Tibial artery (tissue), 4 donors: ENCODE results near the gene AMH.

Experiments
- DNase-seq, 2 donors: peaks; one replicate each; pipeline ENCODE4 v3.0.0-alpha.2; 2019
- H3K27ac ChIP-seq, 2 donors: fragments of 200-600 bp; sonication (generic) in 1 of 2; 1 replicate in 1 of 2; 2 replicates in 1 of 2; pipeline ENCODE4 v1.5.1; 2018 to 2019; ENCODE audit warnings: mild to moderate bottlenecking in 1 of 2
- H3K27me3 ChIP-seq, 2 donors: fragments of 200-600 bp; sonication (generic) in 1 of 2; one replicate each; pipeline versions ENCODE4 v1.5.1 to v1.6.0; 2016 to 2019
- H3K36me3 ChIP-seq, 3 donors: fragments of 200-600 bp; sonication (generic) in 2 of 3; one replicate each; pipeline ENCODE4 v1.5.1; 2016 to 2019; ENCODE audit warnings: mild to moderate bottlenecking in 2 of 3
- H3K4me1 ChIP-seq, 4 donors: fragments of 200-600 bp; sonication (generic) in 2 of 4; 1 replicate in 3 of 4; 2 replicates in 1 of 4; pipeline ENCODE4 v1.5.1; 2016 to 2019
- H3K4me3 ChIP-seq, 2 donors: fragments of 200-600 bp; sonication (generic) in 1 of 2; 1 replicate in 1 of 2; 2 replicates in 1 of 2; pipeline ENCODE4 v1.5.1; 2018 to 2019; ENCODE audit warnings: mild to moderate bottlenecking in 2 of 2
- H3K9me3 ChIP-seq, 3 donors: fragments of 200-600 bp; sonication (generic) in 1 of 3; one replicate each; pipeline ENCODE4 v1.5.1; 2016 to 2019
- CTCF ChIP-seq, 2 experiments: fragments of 200-600 bp in 1 of 2; fragments of 450-650 bp in 1 of 2; IDR thresholded peaks; one replicate each; pipeline ENCODE4 v1.5.1; 2017 to 2019; ENCODE audit warnings: antibody characterized with exemption in 2 of 2, mild to moderate bottlenecking in 1 of 2, moderate library complexity in 1 of 2
- intact Hi-C: fragments of 100-400 bp; cut with DNase I; formaldehyde crosslinking; loops from one replicate; pipeline ENCODE4 v1.15.0; 2023; ENCODE audit warnings: low total_unique reads

AMH gene

GRCh38 chr19:2223391-2223790 lies 25.7 kb upstream of the AMH start:
- H3K9me3 ChIP-seq, result no peaks in the 10 kb centered on the region
- TF ChIP-seq CTCF (IDR thresholded peaks at IDR 0.05), result no peak
- H3K27ac ChIP-seq, result no peak overlapping the region
- H3K36me3 ChIP-seq, result peaks cover 28 to 100% (median 78%) of the 10 kb centered on the region in 3 donors
- no peak overlapping the region for H3K4me3 ChIP-seq
- no peaks in the 10 kb centered on the region for H3K27me3 ChIP-seq
- H3K4me1 ChIP-seq, result no peaks in the 10 kb centered on the region
- DNase-seq, result no peak
- intact Hi-C loops, result no loop called here

GRCh38 chr19:2223959-2224358 lies 25.2 kb upstream of the AMH start:
- no peak overlapping the region for H3K27ac ChIP-seq
- no peaks in the 10 kb centered on the region for H3K4me1 ChIP-seq
- intact Hi-C loops, result loop anchor here (2.0 kb wide), 1 partner anchor 27 kb away; no protein-coding TSS in a partner anchor
- no peaks in the 10 kb centered on the region for H3K9me3 ChIP-seq
- H3K4me3 ChIP-seq, result no peak overlapping the region
- TF ChIP-seq CTCF (IDR thresholded peaks at IDR 0.05), result no peak
- DNase-seq, result no peak
- H3K27me3 ChIP-seq, result no peaks in the 10 kb centered on the region
- peaks cover 25 to 100% (median 80%) of the 10 kb centered on the region in 3 donors for H3K36me3 ChIP-seq

GRCh38 chr19:2224754-2225349 lies 24.3 kb upstream of the AMH start:
- no peaks in the 10 kb centered on the region for H3K9me3 ChIP-seq

GRCh38 chr19:2225415-2226050 lies 23.6 kb upstream of the AMH start:
- no peaks in the 10 kb centered on the region for H3K9me3 ChIP-seq
- H3K4me1 ChIP-seq, result no peaks in the 10 kb centered on the region
- DNase-seq, result no peak
- peaks cover 26 to 100% (median 81%) of the 10 kb centered on the region in 3 donors for H3K36me3 ChIP-seq
- H3K27ac ChIP-seq, result no peak overlapping the region
- intact Hi-C loops, result loop anchor here (2.0 kb wide), 1 partner anchor 25 kb away; no protein-coding TSS in a partner anchor
- no peak for TF ChIP-seq CTCF (IDR thresholded peaks at IDR 0.05)
- H3K4me3 ChIP-seq, result no peak overlapping the region
- no peaks in the 10 kb centered on the region for H3K27me3 ChIP-seq

More at GRCh38 chr19:2224754-2225349, 24.3 kb upstream of the AMH start:
- H3K27me3 ChIP-seq, result no peaks in the 10 kb centered on the region
- no peak overlapping the region for H3K4me3 ChIP-seq
- H3K27ac ChIP-seq, result no peak overlapping the region
- TF ChIP-seq CTCF (IDR thresholded peaks at IDR 0.05), result no peak
- intact Hi-C loops, result loop anchor here (2.0 kb wide), 1 partner anchor 26 kb away; no protein-coding TSS in a partner anchor
- H3K4me1 ChIP-seq, result no peaks in the 10 kb centered on the region
- DNase-seq, result no peak
- peaks cover 25 to 100% (median 81%) of the 10 kb centered on the region in 3 donors for H3K36me3 ChIP-seq

GRCh38 chr19:2226051-2226839 lies 22.9 kb upstream of the AMH start:
- no peak for DNase-seq
- Histone ChIP-seq H3K4me3 (no peak overlapping the region), H3K9me3 (no peaks in the 10 kb centered on the region), H3K4me1 (no peaks in the 10 kb centered on the region), H3K27ac (no peak overlapping the region), H3K27me3 (no peaks in the 10 kb centered on the region), H3K36me3 (peaks cover 24 to 100% (median 84%) of the 10 kb centered on the region in 3 donors)
- no peak for TF ChIP-seq CTCF (IDR thresholded peaks at IDR 0.05)
- intact Hi-C loops, result no loop called here
